ENCODE measurements around the gene PNMT.

PNMT gene

GRCh38 chr17:39714234-39714633, 46.0 kb downstream of the PNMT start:
- DNase-seq: no peak

GRCh38 chr17:39715375-39716072, 47.3 kb downstream of the PNMT start:
- no peak for DNase-seq

GRCh38 chr17:39716073-39716818, 48.0 kb downstream of the PNMT start:
- DNase-seq: no peak

GRCh38 chr17:39716879-39717536, 48.8 kb downstream of the PNMT start:
- DNase-seq: no peak

GRCh38 chr17:39717660-39718059, 49.4 kb downstream of the PNMT start:
- no peak for DNase-seq

- DNase-seq: no peak
Observed at GRCh38 chr17:39719563-39720355, 51.5 kb downstream of the PNMT start.
